Body of pancreas (tissue), 4 donors: ENCODE data around the gene CNST. TPM values are rescaled to one million over a fixed set of nuclear protein-coding genes. Genes with fewer than 3 reads are reported as not detected.
A peak's percentile ranks its signal among the peaks of the same experiment; 100 is the strongest.

Experiments used
- ATAC-seq: fragments of 150-250 bp; one replicate; pipeline ENCODE4 v1.9.1; 2016
- DNase-seq, 4 donors: peaks; one replicate each; pipeline ENCODE4 v3.0.0-alpha.2; 2019
- H3K27ac ChIP-seq, 4 donors: fragments of 200-600 bp; sonication (generic); 1 replicate in 3 of 4; 2 replicates in 1 of 4; pipeline versions ENCODE4 v1.5.1 to v1.6.1; 2016 to 2019; ENCODE audit warnings: mild to moderate bottlenecking in 1 of 4, mixed read lengths in 1 of 4, moderate library complexity in 1 of 4
- H3K27me3 ChIP-seq, 2 donors: fragments of 200-600 bp; sonication (generic); one replicate each; pipeline ENCODE4 v1.6.0; 2016; ENCODE audit warnings: mild to moderate bottlenecking in 1 of 2
- H3K36me3 ChIP-seq, 2 donors: fragments of 200-600 bp; sonication (generic); replicated peaks in 1 of 2; 2 replicates each; pipeline ENCODE4 v1.5.1; 2016; ENCODE audit warnings: low read depth in 2 of 2; ENCODE audit not compliant: insufficient read depth in 1 of 2
- H3K4me1 ChIP-seq: fragments of 200-600 bp; sonication (generic); one replicate; pipeline ENCODE4 v1.6.0; 2016
- H3K4me3 ChIP-seq, 2 donors: fragments of 200-600 bp; sonication (generic); 1 replicate in 1 of 2; 2 replicates in 1 of 2; pipeline ENCODE4 v1.5.1; 2016 to 2019
- H3K9me3 ChIP-seq, 3 donors: fragments of 200-600 bp; sonication (generic); 1 replicate in 2 of 3; 2 replicates in 1 of 3; pipeline ENCODE4 v1.5.1; 2016
- POLR2A ChIP-seq, 3 donors: fragments of 450-650 bp; IDR thresholded peaks; one replicate each; pipeline ENCODE4 v1.6.1; 2016; ENCODE audit warnings: antibody characterized with exemption in 3 of 3, mild to moderate bottlenecking in 2 of 3
- WGBS, 2 donors: methylation state at CpG; one replicate each; pipeline ENCODE4 v1.1.5; 2017; 5-methylcytosine and 5-hydroxymethylcytosine counted together
- intact Hi-C: fragments of 100-400 bp; cut with DNase I; formaldehyde crosslinking; loops from one replicate; pipeline ENCODE4 v1.15.1; 2023
- total RNA-seq, 2 donors: library from RNA; depleted of rRNA; stranded (reverse); fragments of >200 nt; gene quantifications; one replicate each; pipeline ENCODE4 v1.1.0, GENCODE V29; 2016
- TF ChIP-seq, protein P1 (sequence below), 7 experiments: fragments of 450-650 bp in 4 of 7; fragments of 200-600 bp in 3 of 7; sonication (generic) in 3 of 7; IDR thresholded peaks; one replicate each; pipeline ENCODE4 v1.5.1; 2016 to 2019; ENCODE audit warnings: antibody characterized with exemption in 7 of 7

CNST gene
- total RNA-seq, 2 donors from 2014 or later = 10.9 to 12.2 TPM

DNA sequence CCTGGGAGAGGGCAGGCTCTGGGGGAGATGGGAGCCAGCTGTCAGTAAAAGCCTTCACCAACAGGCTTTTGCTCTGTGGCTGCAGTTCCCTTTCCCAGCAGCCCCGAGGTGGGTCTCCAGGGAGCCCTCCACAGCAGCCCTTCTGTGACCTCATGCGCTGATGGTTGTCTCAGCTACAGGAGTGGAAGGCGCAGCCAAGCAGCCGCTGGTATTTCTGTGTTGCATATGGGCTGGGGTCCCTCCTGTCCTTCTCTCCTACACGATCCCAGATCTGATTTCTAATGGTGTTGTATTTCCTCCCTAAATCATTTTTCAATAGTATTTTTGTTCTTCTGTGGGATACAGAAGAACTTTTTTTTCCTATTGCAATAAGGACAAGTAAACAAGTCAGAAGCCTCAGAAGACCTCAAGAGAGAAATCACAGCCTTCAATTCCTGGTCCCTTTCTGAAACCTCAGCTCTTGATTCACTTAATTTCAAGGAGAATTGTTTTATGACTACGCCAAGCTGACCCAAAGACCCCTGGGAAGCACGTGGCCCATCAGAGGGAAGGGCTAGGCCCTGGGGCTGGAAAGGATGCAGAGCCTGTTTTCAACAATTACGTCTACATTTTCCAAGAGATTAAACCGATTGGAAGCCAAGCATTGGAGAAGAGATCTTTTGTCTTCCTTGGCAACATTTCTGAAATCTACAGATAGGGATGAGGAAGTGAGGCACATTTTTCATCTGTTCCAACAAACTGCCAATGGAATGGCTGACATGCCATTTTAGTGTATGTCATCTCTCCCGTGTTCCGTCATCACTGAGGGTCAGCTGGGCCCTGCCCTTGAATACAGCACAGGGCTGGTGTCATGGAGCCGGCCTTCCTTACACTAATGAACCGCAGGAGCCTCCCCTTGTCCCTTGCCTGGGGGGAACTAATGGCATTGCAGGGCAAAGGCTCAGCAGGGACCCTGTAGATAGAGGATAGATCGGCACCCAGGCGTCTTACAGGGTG is 115.9 kb downstream of the CNST start:
- Histone ChIP-seq H3K4me1 (no peaks in the 10 kb centered on the region), H3K27ac (peak overlapping the region in 1 of 4 donors; percentile 6), H3K4me3 (no peak overlapping the region), H3K27me3 (no peaks in the 10 kb centered on the region), H3K36me3 (no peaks in the 10 kb centered on the region), H3K9me3 (no peaks in the 10 kb centered on the region)
- ATAC-seq (no peak), DNase-seq (peak in 1 of 4 donors; percentile 11)
- intact Hi-C loops = no loop called here
- WGBS, 2 donors = 78 to 79% methylated on average over 15 of the region's 15 CpGs
- TF ChIP-seq, protein P1, sequence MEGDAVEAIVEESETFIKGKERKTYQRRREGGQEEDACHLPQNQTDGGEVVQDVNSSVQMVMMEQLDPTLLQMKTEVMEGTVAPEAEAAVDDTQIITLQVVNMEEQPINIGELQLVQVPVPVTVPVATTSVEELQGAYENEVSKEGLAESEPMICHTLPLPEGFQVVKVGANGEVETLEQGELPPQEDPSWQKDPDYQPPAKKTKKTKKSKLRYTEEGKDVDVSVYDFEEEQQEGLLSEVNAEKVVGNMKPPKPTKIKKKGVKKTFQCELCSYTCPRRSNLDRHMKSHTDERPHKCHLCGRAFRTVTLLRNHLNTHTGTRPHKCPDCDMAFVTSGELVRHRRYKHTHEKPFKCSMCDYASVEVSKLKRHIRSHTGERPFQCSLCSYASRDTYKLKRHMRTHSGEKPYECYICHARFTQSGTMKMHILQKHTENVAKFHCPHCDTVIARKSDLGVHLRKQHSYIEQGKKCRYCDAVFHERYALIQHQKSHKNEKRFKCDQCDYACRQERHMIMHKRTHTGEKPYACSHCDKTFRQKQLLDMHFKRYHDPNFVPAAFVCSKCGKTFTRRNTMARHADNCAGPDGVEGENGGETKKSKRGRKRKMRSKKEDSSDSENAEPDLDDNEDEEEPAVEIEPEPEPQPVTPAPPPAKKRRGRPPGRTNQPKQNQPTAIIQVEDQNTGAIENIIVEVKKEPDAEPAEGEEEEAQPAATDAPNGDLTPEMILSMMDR (IDR thresholded peaks at IDR 0.05) = no peak
- TF ChIP-seq POLR2A (IDR thresholded peaks at IDR 0.05) = no peak

DNA sequence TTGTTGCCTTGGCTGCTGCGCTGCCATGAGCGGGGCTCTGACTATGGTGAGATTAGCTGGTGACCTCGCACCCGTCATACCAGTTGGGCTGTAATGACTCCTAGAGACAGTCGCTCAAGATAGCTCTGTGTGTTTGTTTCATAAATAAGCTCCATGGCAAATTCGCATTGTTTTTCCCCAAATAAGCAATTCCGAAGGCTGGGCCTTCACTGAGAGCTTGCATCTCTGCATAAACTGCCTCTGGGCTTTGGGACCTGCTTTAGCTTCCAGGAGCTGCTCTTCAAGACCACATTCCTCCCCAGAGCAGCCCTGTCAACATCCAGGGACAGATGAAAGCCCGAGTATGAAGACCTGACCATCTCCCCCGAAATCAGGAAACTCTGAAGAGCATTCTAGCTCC is 117.3 kb downstream of the CNST start:
- no peak for DNase-seq
- no peak for TF ChIP-seq POLR2A (IDR thresholded peaks at IDR 0.05)
- TF ChIP-seq, protein P1 (IDR thresholded peaks at IDR 0.05) = no peak
- no peaks in the 10 kb centered on the region for H3K27me3 ChIP-seq
- ATAC-seq = no peak
- no peaks in the 10 kb centered on the region for H3K9me3 ChIP-seq
- WGBS, 2 donors = 88% methylated on average over 8 to 9 of the region's 9 CpGs
- no peaks in the 10 kb centered on the region for H3K36me3 ChIP-seq
- H3K4me1 ChIP-seq = no peaks in the 10 kb centered on the region
- H3K4me3 ChIP-seq = no peak overlapping the region
- intact Hi-C loops = no loop called here
- H3K27ac ChIP-seq = no peak overlapping the region

DNA sequence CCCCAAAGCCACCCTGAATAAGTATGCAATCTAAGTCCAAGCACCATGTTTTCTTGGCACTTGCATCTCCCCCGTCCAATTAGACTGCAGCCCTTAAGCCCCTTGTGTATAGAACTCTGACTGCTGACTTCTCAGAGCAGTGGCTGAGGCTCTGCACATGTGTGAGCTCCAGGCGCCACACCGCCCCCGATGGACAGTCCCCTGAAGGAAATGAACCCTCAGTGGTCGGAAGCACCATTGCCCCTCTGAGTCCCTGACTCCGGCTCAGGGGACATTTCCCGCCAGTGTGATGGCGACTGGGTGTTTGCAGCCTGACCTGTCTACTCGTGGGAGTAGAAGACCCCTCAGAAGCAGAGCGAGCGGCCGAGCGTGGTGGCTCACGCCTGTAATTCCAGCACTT is 120.7 kb downstream of the CNST start:
- WGBS, 2 donors = 66 to 67% methylated on average over 14 of the region's 14 CpGs

DNA sequence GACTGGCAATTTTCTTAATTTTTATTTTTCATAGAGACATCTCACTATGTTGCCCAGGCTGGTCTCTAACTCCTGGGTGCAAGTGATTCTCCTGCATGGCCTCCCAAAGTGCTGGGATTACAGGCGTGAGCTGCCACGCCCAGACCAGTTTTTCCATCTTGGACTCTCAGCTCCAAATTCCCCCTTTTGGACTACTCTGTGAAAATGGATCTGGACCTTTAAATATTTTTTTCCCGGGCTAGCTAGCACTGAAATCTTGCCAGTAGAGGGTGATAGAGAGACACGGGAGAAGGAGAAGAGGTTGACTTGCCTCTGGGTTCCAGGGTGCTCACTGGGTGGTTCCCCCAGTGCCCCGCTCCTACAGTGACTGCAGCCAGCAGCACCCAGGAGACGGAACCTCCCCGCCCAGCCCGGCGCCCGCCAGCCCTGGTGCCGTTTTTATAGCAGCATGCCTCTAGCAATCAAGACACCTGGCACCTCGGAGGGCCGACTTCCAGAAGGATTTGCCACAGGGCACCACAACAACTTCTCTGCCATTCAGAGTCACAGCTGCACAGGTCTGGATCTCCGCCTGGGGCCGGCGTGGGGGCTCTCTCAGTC is 123.3 kb downstream of the CNST start:
- Histone ChIP-seq H3K36me3 (no peaks in the 10 kb centered on the region), H3K27ac (peak overlapping the region in 1 of 4 donors; percentile 15), H3K27me3 (no peaks in the 10 kb centered on the region), H3K4me3 (peak overlapping the region in 1 of 2 donors; percentile 14), H3K4me1 (peaks cover 13% of the 10 kb centered on the region), H3K9me3 (no peaks in the 10 kb centered on the region)
- ATAC-seq = peak; percentile 96
- intact Hi-C loops = no loop called here
- TF ChIP-seq, protein P1 (IDR thresholded peaks at IDR 0.05) = peak; percentile 63 to 94 (median 91)
- peak in 2 of 3 donors; percentile 8 to 19 for TF ChIP-seq POLR2A (IDR thresholded peaks at IDR 0.05)
- peak; percentile 60 to 83 (median 76) for DNase-seq
- 0 to 9% methylated on average over 16 of the region's 16 CpGs for whole genome bisulfite sequencing, 2 donors

More for the DNA sequence above, 120.7 kb downstream of the CNST start:
- Histone ChIP-seq H3K27me3 (no peaks in the 10 kb centered on the region), H3K36me3 (no peaks in the 10 kb centered on the region), H3K4me3 (no peak overlapping the region), H3K4me1 (peaks cover 13% of the 10 kb centered on the region), H3K27ac (no peak overlapping the region), H3K9me3 (no peaks in the 10 kb centered on the region)
- ATAC-seq (no peak), DNase-seq (no peak)
- intact Hi-C loops = no loop called here
- TF ChIP-seq, protein P1 (IDR thresholded peaks at IDR 0.05) = no peak
- no peak for TF ChIP-seq POLR2A (IDR thresholded peaks at IDR 0.05)
